Brain microvascular endothelial cell (primary cell): ENCODE results near the gene HLA-DRB5.
"Not testable (repeated sequence)": the region's sequence is repeated elsewhere in the genome, so short reads cannot be mapped to it uniquely, and the experiment has no call there.

ENCODE experiments used
- DNase-seq: peaks from one replicate; pipeline ENCODE4 v3.0.0-alpha.2; 2020
- H3K27ac ChIP-seq: fragments of 250-450 bp; sonication (Bioruptor Pico); 2 replicates; pipeline ENCODE4 v1.5.1; 2020; ENCODE audit warnings: mild to moderate bottlenecking, moderate library complexity
- H3K27me3 ChIP-seq: fragments of 250-450 bp; sonication (Bioruptor Pico); replicated peaks from 2 replicates; pipeline ENCODE4 v1.5.1; 2020; ENCODE audit warnings: mild to moderate bottlenecking
- H3K36me3 ChIP-seq: fragments of 250-450 bp; sonication (Bioruptor Pico); replicated peaks from 2 replicates; pipeline ENCODE4 v1.5.1; 2020; ENCODE audit warnings: mild to moderate bottlenecking
- H3K4me3 ChIP-seq: 2 replicates; pipeline ENCODE4 v1.5.1; 2011; ENCODE audit warnings: low read depth, mild to moderate bottlenecking, control low read depth, low read length, moderate library complexity
- in situ Hi-C: cut with HindIII; loops from 2 replicates; pipeline ENCODE4 v1.10.0; 2017; ENCODE audit warnings: low sequenced_read_pairs, low pct_ligation_motif_present
- TF ChIP-seq, protein P1 (sequence below): IDR thresholded peaks from 2 replicates; pipeline ENCODE4 v1.5.1; 2011; ENCODE audit warnings: low read depth, mild to moderate bottlenecking, moderate library complexity, low read length, control low read depth, inconsistent platforms; ENCODE audit errors: missing control alignments

The HLA-DRB5 gene

DNA sequence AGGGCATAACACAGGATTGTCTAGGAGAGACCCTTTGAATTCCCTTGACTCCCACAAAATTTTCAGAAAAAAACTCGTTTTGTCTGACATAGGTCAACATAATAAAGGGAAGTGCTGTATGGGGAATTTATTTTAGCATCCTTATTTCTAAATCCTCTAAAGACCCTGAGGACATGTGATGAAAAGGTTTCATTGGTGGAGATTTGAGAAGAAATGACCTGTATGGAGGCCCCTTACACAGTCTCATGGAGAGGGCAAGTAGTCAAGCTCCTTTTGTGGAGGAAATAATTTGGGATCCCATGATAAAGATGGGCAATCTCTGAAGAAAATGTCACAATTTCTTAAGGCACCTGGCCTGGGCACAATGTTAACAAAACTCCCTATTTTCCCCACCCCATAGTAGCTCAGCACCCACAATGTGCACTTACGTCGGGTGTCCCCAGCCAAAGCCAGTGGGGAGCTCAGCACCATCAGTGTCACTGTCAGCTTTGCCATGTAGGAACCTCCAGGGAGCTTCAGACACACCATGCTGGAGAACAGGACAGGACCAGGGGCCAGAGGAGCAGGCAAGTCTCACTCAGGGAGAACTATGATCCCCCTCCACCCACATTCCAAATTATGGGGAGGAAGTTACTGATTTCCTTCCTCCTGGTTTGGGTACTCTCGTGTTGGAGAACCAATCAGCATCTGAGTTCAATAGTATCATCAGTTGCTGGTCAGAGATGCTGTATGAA lies at the start of gene HLA-DRB5:
Gene HLA-DRB5, minus strand, starts transcription at position 591 of the 734 bp plus-strand sequence. Its CDS starts 63 bp downstream, at position 528.
- in situ Hi-C loops = loop anchor here (10.0 kb wide), 1 partner anchor 55 kb away; the partner anchor contains the start of gene HLA-DRB1
- Histone ChIP-seq H3K27ac (no peak within 1 kb of the TSS), H3K27me3 (no peaks in the 10 kb centered on the region), H3K36me3 (no peaks in the 10 kb centered on the region), H3K4me3 (no peak within 1 kb of the TSS)
- DNase-seq = no peak
- TF ChIP-seq, protein P1, sequence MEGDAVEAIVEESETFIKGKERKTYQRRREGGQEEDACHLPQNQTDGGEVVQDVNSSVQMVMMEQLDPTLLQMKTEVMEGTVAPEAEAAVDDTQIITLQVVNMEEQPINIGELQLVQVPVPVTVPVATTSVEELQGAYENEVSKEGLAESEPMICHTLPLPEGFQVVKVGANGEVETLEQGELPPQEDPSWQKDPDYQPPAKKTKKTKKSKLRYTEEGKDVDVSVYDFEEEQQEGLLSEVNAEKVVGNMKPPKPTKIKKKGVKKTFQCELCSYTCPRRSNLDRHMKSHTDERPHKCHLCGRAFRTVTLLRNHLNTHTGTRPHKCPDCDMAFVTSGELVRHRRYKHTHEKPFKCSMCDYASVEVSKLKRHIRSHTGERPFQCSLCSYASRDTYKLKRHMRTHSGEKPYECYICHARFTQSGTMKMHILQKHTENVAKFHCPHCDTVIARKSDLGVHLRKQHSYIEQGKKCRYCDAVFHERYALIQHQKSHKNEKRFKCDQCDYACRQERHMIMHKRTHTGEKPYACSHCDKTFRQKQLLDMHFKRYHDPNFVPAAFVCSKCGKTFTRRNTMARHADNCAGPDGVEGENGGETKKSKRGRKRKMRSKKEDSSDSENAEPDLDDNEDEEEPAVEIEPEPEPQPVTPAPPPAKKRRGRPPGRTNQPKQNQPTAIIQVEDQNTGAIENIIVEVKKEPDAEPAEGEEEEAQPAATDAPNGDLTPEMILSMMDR = no peak

GRCh38 chr6:32578962-32579361 lies 48.9 kb upstream of the HLA-DRB5 start:
- Histone ChIP-seq H3K4me3 (no peak overlapping the region), H3K36me3 (no peaks in the 10 kb centered on the region), H3K27ac (no peak overlapping the region), H3K27me3 (no peaks in the 10 kb centered on the region)
- TF ChIP-seq, protein P1 = no peak
- in situ Hi-C loops = no loop called here
- DNase-seq = no peak

- H3K27me3 ChIP-seq, H3K36me3 ChIP-seq, H3K27ac ChIP-seq, DNase-seq, H3K4me3 ChIP-seq, in situ Hi-C loops: not testable (repeated sequence)
These were observed 47.4 kb upstream of the HLA-DRB5 start for GRCh38 chr6:32577493-32577892.

DNA sequence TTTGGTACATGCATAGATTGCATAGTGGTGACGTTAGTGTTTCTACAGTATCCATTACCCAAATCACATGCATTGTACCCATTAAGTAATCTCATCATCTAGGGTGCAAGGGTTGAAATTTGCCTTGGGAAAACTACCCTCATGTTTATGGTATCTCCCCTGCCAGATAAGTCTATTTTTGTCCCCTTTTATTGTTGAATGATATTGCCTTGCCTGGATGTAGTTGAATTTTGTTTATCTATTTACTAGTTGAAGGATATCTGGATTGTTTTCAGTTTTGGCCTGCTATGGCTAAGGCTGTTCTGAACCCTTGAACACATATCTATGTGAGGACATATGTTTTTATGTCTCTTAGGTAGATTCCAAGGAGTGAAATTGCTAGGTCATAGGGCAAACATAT lies 46.2 kb upstream of the HLA-DRB5 start:
- no peak for DNase-seq
- TF ChIP-seq, protein P1 = no peak
- in situ Hi-C loops = no loop called here
- H3K27me3 ChIP-seq = no peaks in the 10 kb centered on the region
- H3K36me3 ChIP-seq = no peaks in the 10 kb centered on the region
- H3K4me3 ChIP-seq = no peak overlapping the region
- H3K27ac ChIP-seq = no peak overlapping the region

- no peak overlapping the region for H3K27ac ChIP-seq
- no peak for DNase-seq
- H3K36me3 ChIP-seq = no peaks in the 10 kb centered on the region
- TF ChIP-seq, protein P1 = no peak
- in situ Hi-C loops = no loop called here
- no peaks in the 10 kb centered on the region for H3K27me3 ChIP-seq
- no peak overlapping the region for H3K4me3 ChIP-seq
These were observed 40.3 kb upstream of the HLA-DRB5 start for GRCh38 chr6:32570363-32570905.

GRCh38 chr6:32568561-32568960 lies 38.5 kb upstream of the HLA-DRB5 start:
- no peaks in the 10 kb centered on the region for H3K27me3 ChIP-seq
- no peak overlapping the region for H3K4me3 ChIP-seq
- no peak overlapping the region for H3K27ac ChIP-seq
- TF ChIP-seq, protein P1 = no peak
- H3K36me3 ChIP-seq = no peaks in the 10 kb centered on the region
- in situ Hi-C loops = no loop called here
- no peak for DNase-seq
